GM21529 (cell line): ENCODE data around the gene EPHA1.
"Not testable (repeated sequence)": the region's sequence is repeated elsewhere in the genome, so short reads cannot be mapped to it uniquely, and the experiment has no call there.

ENCODE experiments used
- ATAC-seq: cut with Tn5 transposase; IDR thresholded peaks from one replicate; pipeline ENCODE4 v1.9.1; 2021; ENCODE audit not compliant: unreplicated experiment

EPHA1 gene

DNA sequence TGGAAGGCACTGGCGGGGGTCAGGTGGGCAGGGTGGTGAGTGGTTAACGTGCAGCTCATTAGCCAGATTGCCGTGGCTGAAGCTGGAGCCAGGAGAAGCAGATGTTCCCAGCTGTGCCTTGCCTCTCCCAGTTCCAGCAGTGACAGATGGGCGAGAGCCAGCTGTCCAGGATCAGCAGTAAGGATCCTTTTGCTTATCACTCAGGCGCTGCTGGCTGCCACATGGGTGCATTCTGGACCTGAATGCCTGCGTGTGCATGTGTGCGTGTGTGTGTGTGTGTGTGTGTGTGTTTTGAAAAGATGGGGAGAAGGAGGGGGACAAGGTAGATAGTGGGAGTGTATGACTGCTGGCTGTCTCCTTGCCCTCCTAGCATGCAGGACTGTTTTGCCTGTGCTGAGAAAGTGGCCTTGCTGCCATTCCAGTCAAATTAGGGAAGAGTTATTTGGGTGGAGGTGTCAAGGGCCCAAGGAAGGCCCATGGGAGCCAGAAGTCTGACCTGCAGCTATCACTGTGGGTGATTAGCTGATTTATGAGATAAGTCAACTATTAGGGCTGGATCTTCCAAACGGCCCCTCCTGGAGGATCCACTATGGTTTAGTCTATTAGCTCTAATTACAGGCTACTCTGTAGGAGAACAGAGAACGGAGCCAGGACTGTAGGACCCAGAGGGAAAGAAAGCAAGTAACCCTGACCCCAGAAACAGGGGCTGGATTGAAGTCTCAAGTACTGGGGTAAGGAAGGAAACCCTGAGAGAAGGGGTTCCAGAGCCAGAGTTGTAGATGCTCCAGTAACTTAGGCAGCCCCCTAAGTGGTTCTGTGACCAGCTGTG is 3.3 kb downstream of the EPHA1 start:
- no peak for ATAC-seq

GRCh38 chr7:143402233-143402632 is 6.4 kb downstream of the EPHA1 start:
- not testable (repeated sequence) for ATAC-seq

DNA sequence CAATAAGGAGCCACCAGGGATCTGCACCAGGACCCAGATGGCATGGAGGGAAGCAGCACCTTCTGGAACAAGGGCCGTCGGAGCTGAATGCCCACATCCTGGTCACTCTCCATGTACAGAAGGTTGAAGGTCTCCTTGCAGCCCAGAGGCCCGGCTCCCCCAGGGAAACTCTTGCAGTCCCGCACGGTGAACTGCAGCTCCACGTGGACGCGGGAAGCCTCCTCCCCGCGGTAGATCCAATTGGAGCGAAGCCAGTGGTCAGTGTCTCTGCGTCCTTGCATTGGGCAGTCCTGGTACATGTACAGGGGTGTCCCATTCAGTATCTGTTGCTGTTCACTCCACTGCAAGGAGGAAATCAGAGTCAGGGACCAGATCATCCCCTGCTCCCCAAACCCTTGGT is 7.4 kb downstream of the EPHA1 start:
- ATAC-seq = no peak

DNA sequence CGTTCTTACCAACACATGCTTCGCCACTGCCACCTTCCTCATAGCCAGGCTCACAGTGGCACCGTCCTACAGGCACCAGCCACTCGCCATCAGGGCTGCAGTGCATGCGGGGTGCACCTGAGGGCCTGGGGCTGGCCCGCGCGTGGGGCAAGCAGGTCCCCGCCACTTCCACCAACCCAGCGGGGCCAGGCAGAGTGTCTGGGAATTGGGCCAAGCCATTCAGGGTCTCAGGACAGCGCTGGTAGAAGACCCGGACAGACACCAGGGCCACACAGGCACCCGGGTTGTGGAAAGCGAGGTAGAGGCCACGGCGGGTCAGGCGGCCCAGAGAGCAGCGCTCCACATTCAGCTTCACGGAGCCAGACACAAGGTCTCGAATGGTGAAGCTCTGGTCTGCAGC is 9.0 kb downstream of the EPHA1 start:
- ATAC-seq = no peak

- no peak for ATAC-seq
These were observed 9.5 kb downstream of the EPHA1 start for GRCh38 chr7:143399151-143399550.

- ATAC-seq = no peak
These were observed 10.0 kb downstream of the EPHA1 start for GRCh38 chr7:143398616-143399015.

DNA sequence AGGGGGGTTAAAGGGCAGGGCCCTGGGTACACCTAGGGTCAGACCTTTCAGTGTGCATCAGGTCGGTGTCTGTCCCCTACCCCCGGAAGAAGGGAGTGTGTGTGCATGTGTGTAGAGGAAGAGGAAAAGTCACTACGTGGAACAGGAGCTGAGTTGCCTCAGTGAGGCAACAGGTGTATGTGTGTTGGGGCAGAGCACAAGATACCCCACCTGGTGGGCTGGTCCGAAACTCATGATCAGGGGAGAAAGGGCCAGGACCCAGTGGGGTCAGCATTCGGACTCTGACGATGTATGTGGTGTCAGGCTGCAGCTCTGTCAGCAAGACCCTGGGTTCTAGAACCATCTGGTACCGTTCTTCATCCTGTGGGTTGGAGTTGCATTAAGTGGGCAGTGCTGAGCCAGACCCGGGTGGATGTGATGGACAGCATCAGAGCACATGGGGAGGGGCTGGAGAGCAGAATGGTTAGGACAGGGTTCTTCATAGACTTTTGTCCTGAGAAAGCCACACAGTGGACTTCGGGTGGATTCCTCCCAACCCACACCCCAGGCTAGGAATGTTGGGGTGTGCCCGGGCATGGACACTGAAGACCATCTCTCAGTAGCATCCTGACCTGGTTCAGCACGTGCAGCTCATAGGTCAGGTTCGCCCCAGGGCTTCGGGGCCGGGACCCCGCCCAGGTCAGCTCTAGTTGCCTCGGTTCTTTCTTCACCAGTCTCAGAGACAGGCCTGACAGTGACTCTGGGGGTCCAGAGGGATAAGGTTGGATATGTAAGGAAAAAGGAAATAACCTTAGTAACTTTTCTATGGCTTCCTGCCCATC is 10.7 kb downstream of the EPHA1 start:
- ATAC-seq = no peak

GRCh38 chr7:143396625-143397556 is 11.8 kb downstream of the EPHA1 start:
- ATAC-seq = no peak

DNA sequence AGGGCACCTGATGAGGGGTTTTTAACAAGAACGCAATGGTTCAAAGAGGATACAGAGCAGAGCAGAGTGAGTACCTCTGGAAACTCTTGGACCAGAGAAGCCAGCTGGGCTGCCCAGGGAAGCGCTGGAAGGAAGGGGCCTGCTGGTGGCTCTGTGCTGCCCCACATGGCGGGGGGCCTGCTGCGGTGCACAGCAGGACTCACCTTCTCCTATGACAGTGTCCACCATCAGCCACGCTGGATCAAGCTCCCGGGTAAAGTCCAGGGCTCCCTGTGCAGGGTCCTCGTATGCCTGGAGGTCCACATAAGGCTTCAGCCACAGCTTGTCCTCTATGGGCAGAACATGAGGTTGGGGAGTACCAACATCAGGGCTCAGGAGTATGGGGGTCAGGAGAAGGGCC is 12.5 kb downstream of the EPHA1 start:
- ATAC-seq = no peak

GRCh38 chr7:143395187-143396149 is 13.2 kb downstream of the EPHA1 start:
- ATAC-seq = no peak

- ATAC-seq = no peak
These were observed 13.9 kb downstream of the EPHA1 start for GRCh38 chr7:143394777-143395176.

DNA sequence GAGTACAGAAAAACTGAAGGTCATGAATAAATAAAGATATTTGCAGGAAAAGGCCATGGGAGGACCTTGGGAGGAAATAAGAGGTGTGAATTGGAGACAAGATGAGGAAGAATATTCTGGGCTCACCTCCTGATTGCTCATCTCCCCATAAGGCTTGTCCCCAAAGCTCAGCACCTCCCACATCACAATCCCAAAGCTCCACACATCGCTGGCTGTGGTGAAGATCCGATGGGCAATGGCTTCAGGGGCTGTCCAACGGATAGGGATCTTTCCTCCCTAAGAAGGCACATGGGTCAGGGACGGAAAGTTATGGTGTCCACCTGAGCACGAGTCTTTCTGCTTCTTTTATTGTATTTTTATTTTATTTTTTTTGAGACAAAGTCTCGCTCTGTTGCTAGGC is 14.6 kb downstream of the EPHA1 start:
- ATAC-seq = no peak

- ATAC-seq = no peak
These were observed 15.2 kb downstream of the EPHA1 start for GRCh38 chr7:143393267-143394041.

DNA sequence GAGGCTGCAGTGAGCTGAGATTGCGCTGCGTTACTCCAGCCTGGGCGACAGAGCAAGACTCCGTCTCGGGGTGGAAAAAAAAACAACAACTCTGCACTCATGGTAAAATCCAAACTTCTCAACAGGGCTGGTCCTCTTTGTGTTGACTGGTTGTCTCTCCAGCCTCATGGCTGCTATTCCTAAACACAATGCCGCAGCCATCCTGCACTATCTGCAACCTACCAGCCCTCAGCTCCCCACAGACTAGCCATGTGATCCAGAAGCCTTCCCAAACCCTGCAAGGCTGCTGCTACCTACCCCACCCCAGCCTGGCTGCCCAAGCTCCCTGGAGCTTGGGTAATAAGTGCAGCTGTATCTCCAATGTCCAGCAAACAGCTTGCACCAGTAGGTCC is 15.8 kb downstream of the EPHA1 start:
- ATAC-seq = no peak

DNA sequence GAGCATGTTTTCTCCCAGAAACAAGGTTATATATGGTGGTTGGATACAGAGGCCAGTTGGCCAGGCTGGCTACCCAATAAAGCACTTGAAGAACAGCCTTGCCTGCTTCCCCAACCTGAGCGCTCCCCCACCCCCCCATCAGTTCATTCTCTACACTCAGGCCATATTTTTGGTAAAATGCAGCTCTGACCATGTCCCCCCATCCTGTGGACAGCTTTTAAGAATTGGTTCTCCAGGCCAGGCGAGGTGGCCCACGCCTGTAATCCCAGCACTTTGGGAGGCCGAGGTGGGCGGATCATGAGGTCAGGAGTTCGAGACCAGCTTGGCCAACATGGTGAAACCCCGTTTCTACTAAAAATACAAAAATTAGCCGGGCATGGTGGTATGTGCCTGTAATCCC is 16.2 kb downstream of the EPHA1 start:
- ATAC-seq = not testable (repeated sequence)

DNA sequence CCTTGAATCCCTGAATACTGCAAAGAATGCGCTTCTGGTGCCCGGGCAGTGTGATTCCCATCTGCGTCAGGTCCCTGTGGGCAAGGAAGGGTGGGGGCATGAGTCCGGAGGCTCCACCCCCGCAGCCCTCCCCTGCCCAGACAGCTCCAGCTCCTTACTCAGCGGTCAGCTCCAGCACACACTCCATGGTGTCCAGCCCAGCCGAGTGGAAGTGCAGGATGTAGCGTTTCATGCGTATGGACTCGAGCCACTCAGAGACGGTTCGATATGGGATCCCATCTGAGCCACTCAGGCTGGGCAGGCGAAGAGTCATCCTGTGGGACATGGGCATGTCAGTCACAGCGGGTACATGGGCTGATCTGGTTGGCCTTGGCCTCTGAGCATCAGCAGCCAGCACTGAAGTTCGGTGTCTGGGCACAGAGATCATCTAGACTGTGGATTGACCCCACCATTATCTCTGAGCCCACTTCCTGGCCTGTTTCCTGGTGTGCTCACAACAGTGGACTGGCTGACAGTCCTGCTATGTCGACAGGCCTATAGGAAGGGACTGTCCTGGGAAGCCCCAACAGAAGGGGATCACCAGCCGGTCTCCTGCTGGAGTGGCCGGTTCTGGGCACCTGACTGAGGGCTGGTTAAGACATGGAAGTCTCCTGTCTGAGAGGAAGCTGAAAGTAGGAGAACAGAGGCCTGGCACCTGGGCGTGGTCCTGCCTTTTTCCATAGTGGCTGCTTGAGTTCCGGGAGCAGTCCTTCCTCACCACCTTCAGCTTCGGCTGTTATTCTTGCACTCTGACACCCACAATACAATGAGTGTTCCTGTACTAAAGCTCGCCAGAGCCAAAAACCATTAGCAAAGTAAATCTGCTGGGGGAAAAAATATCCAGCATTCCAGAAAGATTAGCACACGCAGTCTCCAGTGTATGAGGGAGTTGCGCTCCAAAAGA is 16.9 kb downstream of the EPHA1 start:
- ATAC-seq = no peak

GRCh38 chr7:143390773-143391317 is 17.8 kb downstream of the EPHA1 start:
- no peak for ATAC-seq
